Mesenteric fat pad (tissue), 1 donor: ENCODE results near the gene HOXC13. TPM values are rescaled to one million over a fixed set of nuclear protein-coding genes. Genes with fewer than 3 reads are reported as not detected.
A peak's percentile ranks its signal among the peaks of the same experiment; 100 is the strongest.

Source experiments
- DNase-seq: peaks from one replicate; pipeline ENCODE4 v3.0.0-alpha.2; 2020; ENCODE audit warnings: low spot score
- total RNA-seq: library from RNA; stranded (reverse); fragmentation: NEBNext Ultra II Directional; extraction: Animal tissue kit (Norgen Biotek cat#: 25700); gene quantifications from one replicate; pipeline ENCODE4 v1.2.1, GENCODE V29; 2021
- donor health status: DM: yes; HTN: yes; CAD: no.

The HOXC13 gene
- total RNA-seq, 1 donor from 2014 or later, result not detected

DNA sequence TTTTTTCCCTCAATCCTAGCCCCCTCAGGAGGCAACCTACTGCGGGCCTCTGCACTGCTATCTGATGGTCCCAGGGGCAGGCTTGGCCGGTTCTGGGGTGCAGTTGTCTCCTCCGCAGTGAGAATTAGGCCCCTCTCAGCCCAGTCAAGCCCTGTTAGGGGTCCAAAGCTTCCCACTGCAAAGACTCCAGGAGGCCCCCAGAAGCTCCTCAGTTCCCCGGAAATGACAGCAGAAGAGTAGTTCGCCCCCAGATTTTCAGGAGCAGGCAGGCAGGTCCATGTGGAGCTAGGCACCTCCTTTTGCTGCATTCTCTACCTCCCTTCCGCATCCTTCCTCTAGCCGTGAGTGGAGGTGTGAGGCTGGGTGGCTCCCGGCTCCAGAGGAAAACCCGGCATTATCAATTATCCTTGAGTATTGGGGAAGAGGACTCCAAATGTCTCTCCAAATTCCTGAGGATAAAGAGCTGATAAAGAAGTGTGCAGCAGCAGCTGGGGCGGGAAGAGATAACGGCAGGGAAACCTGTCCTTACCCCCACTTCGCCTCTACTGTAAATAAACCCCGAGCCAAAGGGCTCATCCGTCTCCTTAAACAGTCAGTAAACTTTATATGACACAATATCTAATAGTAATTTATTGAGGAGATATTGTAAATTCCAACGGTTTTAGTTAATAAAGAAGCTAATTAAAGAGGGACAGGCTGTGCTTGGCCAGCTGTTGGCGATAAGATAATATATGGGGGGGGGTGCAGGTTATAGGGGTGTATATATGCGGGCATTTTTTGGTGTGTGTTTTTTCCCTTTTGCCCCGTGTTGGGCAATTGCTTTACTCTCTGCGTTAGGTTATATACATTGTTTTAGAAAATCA lies 15.4 kb downstream of the HOXC13 start:
- peak; percentile 51 for DNase-seq

DNA sequence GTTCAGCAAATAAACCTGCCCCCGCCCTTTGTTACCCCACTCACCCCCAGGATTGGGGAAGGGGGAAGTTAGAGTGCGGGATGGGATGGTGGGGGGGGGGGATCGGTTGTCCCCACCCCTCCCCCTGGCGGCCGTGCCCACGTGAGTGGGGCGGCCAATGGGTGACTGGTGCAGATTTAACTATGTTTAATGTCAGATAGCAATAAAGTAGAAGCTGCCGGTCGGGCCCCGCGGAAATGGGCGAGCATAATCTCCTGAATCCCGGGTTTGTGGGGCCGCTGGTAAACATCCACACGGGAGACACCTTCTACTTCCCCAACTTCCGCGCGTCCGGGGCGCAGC lies 16.0 kb downstream of the HOXC13 start, which contains the start of gene HOXC12:
Gene HOXC12 (plus strand): TSS at position 210 of the 342 bp plus-strand sequence. CDS start 27 bp downstream, at position 237.
- no peak for DNase-seq

DNA sequence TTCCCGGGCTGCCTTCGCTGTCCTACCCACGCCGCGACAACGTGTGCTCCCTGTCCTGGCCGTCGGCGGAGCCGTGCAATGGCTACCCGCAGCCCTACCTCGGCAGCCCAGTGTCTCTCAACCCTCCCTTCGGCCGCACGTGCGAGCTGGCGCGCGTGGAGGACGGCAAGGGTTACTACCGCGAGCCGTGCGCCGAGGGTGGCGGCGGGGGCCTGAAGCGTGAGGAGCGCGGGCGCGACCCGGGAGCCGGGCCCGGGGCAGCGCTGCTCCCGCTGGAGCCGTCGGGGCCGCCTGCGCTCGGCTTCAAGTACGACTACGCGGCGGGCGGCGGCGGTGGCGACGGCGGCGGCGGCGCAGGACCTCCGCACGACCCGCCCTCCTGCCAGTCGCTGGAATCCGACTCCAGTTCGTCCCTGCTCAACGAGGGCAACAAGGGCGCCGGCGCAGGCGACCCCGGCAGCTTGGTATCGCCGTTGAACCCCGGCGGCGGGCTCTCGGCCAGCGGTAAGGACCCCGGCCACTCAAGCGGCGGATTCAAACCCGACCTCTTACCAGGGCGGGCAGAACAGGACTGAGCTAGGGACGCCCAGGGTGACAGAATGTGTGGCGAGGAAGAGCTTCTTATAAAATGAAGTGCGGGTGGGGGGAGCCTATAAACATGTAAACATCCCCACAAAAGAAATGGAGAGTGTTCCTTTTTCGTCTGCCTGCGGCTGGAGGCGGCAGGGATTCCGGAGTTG lies 16.6 kb downstream of the HOXC13 start:
- no peak for DNase-seq

DNA sequence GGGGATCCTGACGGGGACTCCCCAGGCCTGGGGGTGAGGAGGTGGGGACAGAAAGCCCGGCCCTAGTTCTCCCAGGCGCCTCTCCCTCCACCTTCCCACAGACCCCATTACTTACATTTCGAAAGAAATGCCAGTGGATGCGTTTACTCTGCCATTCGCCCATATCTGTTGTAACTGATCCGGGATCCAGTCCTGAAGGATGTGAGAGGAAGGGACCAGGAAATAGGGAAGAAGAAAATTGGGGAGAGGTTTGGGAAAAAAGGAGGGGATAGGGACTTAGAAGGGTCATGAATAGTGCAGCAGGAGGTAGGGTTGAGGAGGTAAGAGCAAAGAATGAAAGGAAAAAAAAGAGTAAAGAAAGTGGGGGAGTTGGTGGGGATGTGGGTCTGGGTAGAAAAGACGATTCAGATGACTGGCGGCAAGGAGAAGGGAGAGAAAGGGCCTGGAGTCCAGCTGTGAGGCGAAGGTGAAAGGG lies 17.2 kb downstream of the HOXC13 start:
- no peak for DNase-seq

DNA sequence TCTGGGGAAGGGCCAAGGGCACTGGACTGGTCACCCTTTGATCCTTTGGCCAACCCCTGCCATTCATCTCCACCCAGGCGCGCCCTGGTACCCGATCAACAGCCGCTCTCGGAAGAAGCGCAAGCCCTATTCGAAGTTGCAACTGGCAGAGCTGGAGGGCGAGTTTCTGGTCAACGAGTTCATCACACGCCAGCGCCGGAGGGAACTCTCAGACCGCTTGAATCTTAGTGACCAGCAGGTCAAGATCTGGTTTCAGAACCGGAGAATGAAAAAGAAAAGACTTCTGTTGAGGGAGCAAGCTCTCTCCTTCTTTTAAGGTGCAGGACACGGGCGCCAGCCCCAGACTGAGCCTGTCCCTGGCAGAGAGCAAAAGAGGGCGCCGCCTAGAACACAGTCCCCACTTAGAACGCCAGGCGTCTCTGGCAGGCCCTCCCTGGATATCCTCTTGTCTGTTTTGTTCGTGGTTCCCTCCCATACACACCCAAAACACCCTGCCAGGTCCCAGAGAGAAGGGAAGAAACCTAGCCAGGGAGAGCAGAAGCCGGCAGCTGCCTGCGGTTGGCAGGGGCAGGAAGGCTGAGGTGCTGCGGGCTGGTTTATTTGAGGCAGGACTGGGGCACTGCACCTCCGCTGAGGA lies 17.7 kb downstream of the HOXC13 start:
- no peak for DNase-seq

DNA sequence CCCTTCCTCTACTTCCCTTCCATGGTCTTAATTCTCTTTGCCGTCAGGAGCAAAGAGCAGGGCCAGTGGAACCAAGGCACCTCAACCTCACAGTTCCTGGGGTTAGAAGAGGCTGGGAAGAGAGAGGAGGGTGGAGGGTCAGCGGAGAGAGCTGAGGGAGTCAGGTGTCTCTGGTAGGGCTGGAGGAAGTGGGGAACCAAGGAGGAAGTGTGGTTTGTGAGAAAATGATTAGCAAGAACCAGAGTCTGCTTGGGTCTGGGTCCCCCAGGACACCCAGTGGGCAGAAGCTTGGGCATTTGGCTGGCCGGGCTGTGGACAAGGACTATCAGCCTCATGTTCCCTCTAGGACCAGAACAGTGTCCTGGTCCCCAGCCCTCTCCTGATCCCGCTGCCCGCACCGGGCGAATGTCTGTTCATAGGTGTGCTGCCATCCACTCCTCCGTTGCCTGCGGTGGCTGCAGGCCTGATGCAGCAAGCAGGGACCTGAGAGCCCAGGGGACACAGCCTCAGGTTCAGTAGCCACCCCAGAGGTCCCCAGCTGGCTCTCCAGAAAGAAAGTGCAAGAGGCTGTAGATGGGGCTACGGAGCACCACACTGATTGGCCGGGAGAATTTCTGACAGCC lies 18.4 kb downstream of the HOXC13 start:
- no peak for DNase-seq

DNA sequence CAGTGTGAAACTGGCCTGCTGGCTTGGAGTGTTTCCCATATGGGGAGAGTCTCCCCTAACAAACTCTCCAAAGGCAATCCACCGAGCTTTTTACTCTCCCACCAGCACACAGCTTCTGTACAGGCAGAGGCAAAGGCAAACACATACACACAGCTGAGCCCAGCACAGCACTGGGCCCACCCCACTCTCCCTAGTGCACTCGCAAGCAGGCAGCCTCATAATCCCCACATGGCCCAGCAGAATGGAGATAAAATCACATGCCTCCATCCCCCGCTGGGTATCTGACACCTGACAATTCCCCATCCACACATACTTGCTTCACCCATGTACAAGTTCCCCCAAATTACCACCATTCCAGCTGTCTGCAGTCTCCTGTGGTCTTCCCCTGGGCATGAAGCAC lies 19.5 kb downstream of the HOXC13 start:
- no peak for DNase-seq

DNA sequence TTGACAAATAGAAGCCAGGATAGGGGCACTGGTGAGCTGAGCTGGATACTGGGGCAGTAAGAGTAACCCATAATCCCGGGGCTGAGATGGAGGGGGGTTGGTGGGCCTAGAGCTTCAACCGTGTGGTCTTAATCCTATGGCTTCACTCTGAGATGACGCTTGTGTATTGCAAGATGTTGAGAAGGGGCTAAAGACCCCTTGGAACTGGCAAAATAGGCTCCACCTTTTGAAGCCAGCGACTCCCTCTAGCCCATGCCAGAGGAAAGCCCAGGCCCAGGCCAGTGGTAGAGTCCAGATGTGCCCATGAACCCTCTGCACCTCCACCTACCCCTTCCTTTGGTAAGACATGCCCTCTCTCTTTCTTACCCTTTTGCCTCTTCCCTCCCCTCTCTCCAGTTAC lies 20.7 kb downstream of the HOXC13 start:
- no peak for DNase-seq

DNA sequence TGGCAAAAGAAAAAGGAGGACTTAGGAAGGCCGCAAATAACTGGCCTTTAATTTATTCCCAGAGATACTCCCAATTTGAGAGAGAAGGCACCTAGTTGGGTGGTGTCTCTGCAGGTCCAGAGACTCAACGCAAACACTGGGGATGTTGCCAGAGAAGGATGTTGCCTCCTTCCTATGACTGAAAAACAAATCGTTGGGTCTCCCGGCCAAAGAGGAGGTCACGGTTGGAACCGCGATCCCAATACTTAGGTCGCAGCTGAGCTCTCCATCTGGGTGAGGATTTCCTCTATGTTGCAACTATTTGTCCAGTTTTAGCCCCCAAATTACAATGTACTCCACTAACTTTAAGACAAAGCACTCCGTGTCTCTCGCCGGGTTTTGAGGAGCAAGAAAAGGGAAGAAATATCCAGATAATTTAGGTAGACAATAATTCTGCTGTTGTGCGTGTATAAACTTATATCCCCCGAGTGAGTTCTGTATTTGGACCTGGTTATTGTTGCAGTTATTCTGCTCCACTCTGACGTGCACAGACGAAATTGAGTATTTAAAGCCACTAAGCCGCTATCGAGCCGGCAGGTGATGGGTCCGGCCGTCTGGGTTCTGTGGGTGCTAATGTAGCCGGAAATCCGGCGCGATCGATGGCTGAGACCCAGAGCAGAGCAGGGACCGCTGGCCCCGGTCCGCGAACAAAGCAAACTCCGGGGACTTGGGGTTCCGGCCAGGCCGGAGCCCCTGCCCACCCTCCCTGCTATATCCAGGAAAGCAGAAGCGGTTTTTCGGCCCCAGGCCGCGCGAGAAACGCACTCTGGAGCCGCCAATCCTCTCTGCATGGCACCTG lies 21.8 kb downstream of the HOXC13 start:
- no peak for DNase-seq

DNA sequence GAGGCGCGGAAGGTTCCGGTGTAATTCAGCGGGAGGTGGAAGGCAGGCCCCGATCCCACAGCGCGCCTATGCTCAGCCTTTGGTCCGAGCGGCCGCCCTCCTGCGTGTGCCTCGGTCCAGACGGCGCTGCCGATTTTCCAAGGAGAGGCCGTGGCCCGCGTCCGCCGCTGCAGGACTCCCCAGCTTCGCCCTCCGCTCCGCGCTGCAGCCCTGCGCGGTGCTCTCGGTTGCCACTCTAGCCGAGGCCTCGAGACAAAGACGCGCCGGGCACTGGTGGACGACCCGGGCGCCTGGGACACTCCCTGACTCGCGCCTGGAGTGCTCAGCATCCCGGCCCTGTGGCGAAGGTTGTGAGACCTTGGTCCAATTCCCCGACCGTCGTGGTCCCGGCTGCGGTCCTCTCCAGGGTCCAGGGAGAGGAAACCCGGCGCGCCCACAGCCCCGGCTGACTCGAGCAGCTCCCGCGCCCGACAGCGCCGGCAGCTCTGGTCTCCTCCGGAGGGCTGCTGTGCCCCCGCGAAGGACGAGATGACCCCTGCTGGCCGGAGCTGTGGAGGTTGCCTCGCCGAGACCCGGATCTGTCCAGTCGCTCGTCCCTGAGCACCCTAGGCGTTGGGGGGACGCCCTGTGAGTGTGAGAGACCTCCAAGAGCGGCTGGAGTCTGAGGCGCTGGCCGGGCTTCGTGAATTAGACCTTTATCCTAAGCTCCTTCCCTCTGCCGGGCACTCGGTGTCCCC lies 22.6 kb downstream of the HOXC13 start:
- DNase-seq, result no peak

DNA sequence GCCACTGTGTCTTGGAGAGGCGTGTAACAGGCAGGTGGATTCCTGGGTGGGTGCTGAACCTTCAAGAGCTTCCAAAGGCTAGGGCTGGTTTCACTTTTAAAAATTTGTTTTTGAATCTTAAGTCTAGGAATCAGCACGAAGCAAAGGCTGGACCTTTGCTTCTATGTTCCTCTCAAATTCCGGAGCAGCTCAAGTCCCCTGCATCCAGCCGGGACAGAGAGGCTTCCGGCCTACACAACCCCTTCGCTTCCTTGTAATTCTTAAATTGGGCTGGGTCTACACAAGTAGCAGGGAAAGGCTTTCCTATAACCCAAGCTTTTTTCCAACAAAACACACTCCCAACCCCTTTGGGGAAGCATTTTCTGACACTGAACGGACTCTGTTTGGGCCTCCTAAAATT lies 24.4 kb downstream of the HOXC13 start:
- no peak for DNase-seq

DNA sequence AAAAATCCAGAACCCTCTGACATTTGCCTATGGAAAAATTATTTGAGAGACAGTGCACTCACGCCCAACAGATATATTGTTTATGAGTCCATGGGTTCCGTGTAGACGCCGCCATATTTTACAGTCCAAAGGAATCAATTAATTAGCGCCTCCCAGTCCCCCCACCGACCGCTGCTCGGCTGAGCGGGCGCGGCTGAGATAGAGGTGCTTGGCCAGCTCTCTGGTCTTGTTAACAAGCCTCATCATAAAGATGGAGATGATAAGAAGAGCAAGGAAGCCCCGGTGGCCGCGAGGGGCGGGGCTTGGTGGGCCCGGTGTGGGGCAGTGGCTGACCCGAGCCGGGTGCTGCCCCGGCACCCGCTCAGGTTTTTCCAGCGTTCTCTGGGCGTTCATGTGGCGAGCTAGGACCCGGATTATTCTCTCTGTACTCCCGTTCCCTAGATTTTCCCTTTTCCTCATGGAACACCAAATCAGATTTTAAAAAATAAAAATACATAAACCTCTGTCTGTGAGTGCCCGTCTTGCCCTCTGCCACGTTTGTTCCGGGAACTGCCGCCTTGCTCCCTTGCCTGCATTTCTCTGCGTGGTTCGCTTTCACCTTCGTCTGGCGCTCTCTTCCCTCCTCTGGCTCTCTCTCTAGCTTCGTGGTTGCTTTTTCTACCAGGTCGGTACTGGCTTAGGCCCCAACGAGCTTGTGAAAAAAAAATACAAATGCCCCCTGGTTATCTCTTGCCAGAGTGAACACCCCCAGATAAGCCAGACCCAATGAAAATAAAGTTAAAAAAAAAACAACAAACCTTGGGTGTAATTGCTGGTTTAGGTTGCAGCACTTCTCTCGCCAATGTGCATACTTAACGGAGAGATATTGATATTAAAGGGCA lies 25.0 kb downstream of the HOXC13 start:
- no peak for DNase-seq

DNA sequence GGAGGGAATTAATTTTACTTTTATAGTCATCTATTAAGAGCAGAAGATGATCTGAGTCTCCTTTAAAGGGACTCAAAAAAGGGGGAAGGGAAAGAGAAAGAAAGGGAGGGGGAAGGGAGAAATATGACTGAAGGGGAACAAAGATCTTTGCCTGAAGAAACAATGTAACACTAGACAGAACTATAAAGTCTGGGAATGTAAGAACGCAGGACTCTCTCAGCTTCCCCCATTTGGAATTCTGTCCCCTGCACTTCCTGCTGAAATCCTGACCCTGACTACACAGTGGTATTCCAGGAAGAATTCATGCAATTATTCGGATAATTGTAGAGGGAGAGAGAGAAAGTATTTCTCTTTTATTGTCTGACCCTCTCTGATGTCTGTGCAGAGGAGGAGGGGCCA lies 25.7 kb downstream of the HOXC13 start:
- no peak for DNase-seq

DNA sequence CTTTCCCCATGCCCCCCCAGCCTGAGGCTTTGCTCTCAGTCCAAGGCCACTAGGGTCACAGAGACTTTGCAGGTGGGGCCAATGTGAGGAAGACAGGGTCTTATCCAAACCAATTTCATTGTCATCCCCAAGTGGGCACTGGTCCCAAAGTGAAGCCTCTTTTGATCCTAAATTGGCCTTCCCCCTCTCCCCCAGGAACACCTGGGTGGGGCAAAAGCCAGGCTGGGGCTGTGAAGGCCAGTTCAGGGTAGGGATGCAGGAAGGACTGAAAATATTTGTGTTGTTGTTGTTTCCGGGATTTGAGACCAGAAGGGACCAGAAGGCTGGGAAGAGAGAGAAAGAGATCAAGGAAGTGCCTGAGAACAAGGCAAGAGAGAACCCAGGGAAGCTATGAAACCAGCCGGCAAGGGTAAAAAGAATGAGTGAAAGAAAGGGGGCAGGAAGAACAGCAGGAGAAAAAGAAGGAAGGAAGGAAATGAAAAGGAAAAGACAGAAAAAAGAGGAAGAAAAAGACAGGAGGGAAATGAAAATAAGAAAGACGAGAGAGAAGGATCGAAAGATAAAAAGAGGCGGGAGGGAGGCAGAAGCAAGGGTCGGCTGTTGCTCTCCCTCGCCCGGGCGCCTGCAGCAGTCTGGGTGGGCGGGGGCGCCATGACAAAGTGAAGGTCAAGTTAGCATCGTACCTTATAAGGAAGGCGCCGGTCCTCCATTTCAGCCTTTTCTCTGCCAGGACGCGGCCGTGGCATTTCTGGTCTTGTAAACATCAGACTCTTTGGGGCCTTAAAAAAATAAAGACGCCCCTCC lies 26.9 kb downstream of the HOXC13 start:
- DNase-seq, result no peak

DNA sequence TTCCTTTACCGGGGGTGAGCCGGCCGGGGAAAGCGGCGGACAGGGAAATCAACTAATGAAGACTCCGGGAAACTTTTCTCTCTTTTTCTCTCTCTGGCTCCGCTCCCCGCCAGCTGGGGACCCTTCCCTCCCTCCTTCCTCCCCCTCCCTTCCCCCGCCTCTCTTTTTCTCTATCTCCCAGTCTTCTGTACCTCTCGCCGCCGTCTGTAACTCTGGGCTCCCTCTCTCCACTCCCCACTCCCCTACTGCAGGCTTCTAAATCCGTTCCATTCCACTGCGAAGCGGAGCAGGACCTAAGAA lies 27.4 kb downstream of the HOXC13 start:
- DNase-seq, result no peak

DNA sequence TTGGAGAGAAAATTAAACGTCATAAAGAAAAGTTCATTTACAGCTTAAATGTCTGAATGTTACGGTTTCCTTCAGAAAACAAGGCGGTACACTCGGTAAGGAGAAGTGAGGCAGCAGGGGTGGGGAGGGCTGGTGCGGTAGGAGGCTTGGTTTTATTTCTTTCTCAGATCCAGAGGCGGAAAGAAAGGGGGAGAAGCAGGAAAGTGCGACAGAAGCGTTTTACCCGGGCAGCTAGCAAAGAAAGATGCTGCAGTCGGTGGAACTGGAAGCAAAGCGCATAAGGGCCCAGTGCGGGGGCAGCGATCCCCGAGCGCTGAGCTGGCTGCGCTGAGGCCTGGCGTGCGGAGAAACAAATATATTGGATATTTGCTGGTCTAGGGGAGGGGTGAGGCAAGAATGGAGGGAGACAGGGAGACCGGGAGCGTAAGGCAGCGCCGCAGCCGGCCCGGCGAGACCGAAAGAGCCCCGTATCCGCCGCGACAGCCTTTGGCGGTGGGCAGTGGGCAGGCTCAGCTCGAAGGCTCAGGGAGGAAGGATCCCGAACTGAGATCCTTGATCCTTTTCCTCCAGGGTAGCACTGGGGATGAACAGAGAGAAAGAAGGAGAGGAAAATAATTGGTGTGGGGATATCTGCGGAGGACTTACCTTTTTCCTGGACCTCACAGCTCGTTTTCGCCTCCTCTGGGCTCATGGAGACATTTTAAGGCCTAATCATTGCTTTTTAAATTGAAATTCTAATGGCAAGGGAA lies 27.9 kb downstream of the HOXC13 start:
- DNase-seq, result no peak

DNA sequence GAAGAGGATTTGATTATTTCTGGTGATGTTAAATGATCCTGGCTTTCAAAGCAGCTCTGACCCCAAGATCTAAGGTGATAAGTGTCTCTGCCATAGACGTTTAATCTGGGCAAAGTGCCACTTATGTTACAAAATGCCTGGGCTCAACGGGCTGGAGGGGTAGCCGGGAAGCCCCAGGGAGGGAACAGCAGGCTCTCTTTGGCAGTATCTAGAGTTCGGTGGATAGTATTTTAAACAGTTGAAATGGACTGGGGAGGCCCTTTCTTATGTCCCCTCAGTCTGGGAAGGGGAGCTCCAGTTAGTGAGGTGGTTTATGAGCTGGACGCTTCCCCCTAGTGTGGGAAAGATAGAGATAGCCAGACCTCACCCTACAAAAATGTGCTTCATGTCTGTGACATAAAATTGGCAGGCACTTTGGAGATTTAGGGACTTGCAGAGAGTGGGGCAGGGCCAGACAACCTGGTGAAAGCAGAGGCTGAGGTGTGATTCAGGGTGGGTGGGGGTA lies 28.8 kb downstream of the HOXC13 start:
- DNase-seq, result no peak
